Measurements from ENCODE around the gene MYO18A. TPM values are rescaled to one million over a fixed set of nuclear protein-coding genes. Genes with fewer than 3 reads are reported as not detected.
A peak's percentile ranks its signal among the peaks of the same experiment; 100 is the strongest.

The MYO18A gene
- total and polyA plus RNA-seq, 2 experiments from 2014 or later: 16.0 to 30.5 TPM

- peak overlapping the region; percentile 84 for H3K9ac ChIP-seq
- H3K9me2 ChIP-seq (ENCODE audit: insufficient read depth): no peaks in the 10 kb centered on the region
- H3K27me3 ChIP-seq (replicated peaks; ENCODE audit: insufficient read depth): no peaks in the 10 kb centered on the region
- H3K4me2 ChIP-seq (ENCODE audit: unreplicated experiment): peak overlapping the region; percentile 68
- peaks cover 40% of the 10 kb centered on the region for H3F3A ChIP-seq (ENCODE audit: insufficient read depth)
- WGBS, 2 experiments (ENCODE audit: low coverage in 1 of 2, low lambda C conversion rate in 2 of 2, missing lambda C conversion rate in 2 of 2): 10 to 14% methylated on average over 8 to 9 of the region's 9 CpGs
- H3K79me2 ChIP-seq (ENCODE audit: insufficient read depth): peaks cover 47% of the 10 kb centered on the region
- no peaks in the 10 kb centered on the region for H3K9me3 ChIP-seq (ENCODE audit: low read depth)
- peaks cover 41% of the 10 kb centered on the region for H3K4me1 ChIP-seq (ENCODE audit: insufficient read depth)
- no peaks in the 10 kb centered on the region for H3K36me3 ChIP-seq (ENCODE audit: low read depth)
- peak overlapping the region; percentile 33 for H2AFZ ChIP-seq
- TF ChIP-seq EZH2 (IDR thresholded peaks at IDR 0.05; ENCODE audit: insufficient read depth, poor library complexity, severe bottlenecking): no peak
- TF ChIP-seq EZH2phosphoT487 (IDR thresholded peaks at IDR 0.05; ENCODE audit: insufficient read depth, low read depth): no peak
- peak overlapping the region; percentile 33 for H3K4me3 ChIP-seq
- H3K27ac ChIP-seq: peak overlapping the region; percentile 97
- in situ Hi-C loops (cut with MboI): no loop called here
- DNase-seq: peak; percentile 97
- no peaks in the 10 kb centered on the region for H4K20me1 ChIP-seq (ENCODE audit: insufficient read depth)
Measured at GRCh38 chr17:29131814-29132682, 48.1 kb downstream of the MYO18A start.

GRCh38 chr17:29129731-29130130 is 50.5 kb downstream of the MYO18A start:
- no peak for TF ChIP-seq EZH2phosphoT487 (IDR thresholded peaks at IDR 0.05; ENCODE audit: insufficient read depth, low read depth)
- TF ChIP-seq EZH2 (IDR thresholded peaks at IDR 0.05; ENCODE audit: insufficient read depth, poor library complexity, severe bottlenecking): no peak
- Histone ChIP-seq H2AFZ (no peak overlapping the region), H4K20me1 (ENCODE audit: insufficient read depth) (no peaks in the 10 kb centered on the region), H3K27me3 (replicated peaks; ENCODE audit: insufficient read depth) (no peaks in the 10 kb centered on the region), H3K4me2 (ENCODE audit: unreplicated experiment) (no peak overlapping the region), H3K4me3 (no peak overlapping the region), H3K9me2 (ENCODE audit: insufficient read depth) (no peaks in the 10 kb centered on the region), H3K4me1 (ENCODE audit: insufficient read depth) (peaks cover 34% of the 10 kb centered on the region), H3K36me3 (ENCODE audit: low read depth) (no peaks in the 10 kb centered on the region), H3K9me3 (ENCODE audit: low read depth) (no peaks in the 10 kb centered on the region), H3K9ac (no peak overlapping the region), H3K79me2 (ENCODE audit: insufficient read depth) (peaks cover 43% of the 10 kb centered on the region), H3F3A (ENCODE audit: insufficient read depth) (peaks cover 34% of the 10 kb centered on the region), H3K27ac (no peak overlapping the region)
- DNase-seq: no peak
- WGBS, 2 experiments (ENCODE audit: low coverage in 1 of 2, low lambda C conversion rate in 2 of 2, missing lambda C conversion rate in 2 of 2): 96 to 100% methylated on average over 4 of the region's 4 CpGs
- in situ Hi-C loops (cut with MboI): no loop called here

GRCh38 chr17:29127840-29128239 is 52.4 kb downstream of the MYO18A start:
- no peak for TF ChIP-seq EZH2phosphoT487 (IDR thresholded peaks at IDR 0.05; ENCODE audit: insufficient read depth, low read depth)
- TF ChIP-seq EZH2 (IDR thresholded peaks at IDR 0.05; ENCODE audit: insufficient read depth, poor library complexity, severe bottlenecking): no peak
- Histone ChIP-seq H4K20me1 (ENCODE audit: insufficient read depth) (no peaks in the 10 kb centered on the region), H3K9me3 (ENCODE audit: low read depth) (no peaks in the 10 kb centered on the region), H2AFZ (no peak overlapping the region), H3K4me3 (no peak overlapping the region), H3K27ac (no peak overlapping the region), H3K9me2 (ENCODE audit: insufficient read depth) (no peaks in the 10 kb centered on the region), H3F3A (ENCODE audit: insufficient read depth) (peaks cover 20% of the 10 kb centered on the region), H3K9ac (no peak overlapping the region), H3K4me1 (ENCODE audit: insufficient read depth) (peaks cover 21% of the 10 kb centered on the region), H3K27me3 (replicated peaks; ENCODE audit: insufficient read depth) (no peaks in the 10 kb centered on the region), H3K36me3 (ENCODE audit: low read depth) (no peaks in the 10 kb centered on the region), H3K79me2 (ENCODE audit: insufficient read depth) (peaks cover 39% of the 10 kb centered on the region), H3K4me2 (ENCODE audit: unreplicated experiment) (no peak overlapping the region)
- in situ Hi-C loops (cut with MboI): no loop called here
- DNase-seq: no peak
- WGBS, 2 experiments (ENCODE audit: low coverage in 1 of 2, low lambda C conversion rate in 2 of 2, missing lambda C conversion rate in 2 of 2): 91 to 92% methylated on average over 10 of the region's 10 CpGs

- Histone ChIP-seq H3K79me2 (ENCODE audit: insufficient read depth) (peaks cover 39% of the 10 kb centered on the region), H3K4me1 (ENCODE audit: insufficient read depth) (peaks cover 7% of the 10 kb centered on the region), H3K9ac (no peak overlapping the region), H3F3A (ENCODE audit: insufficient read depth) (peaks cover 9% of the 10 kb centered on the region), H3K9me3 (ENCODE audit: low read depth) (no peaks in the 10 kb centered on the region), H2AFZ (no peak overlapping the region), H3K27me3 (replicated peaks; ENCODE audit: insufficient read depth) (no peaks in the 10 kb centered on the region), H3K36me3 (ENCODE audit: low read depth) (no peaks in the 10 kb centered on the region), H3K4me2 (ENCODE audit: unreplicated experiment) (no peak overlapping the region), H3K4me3 (no peak overlapping the region), H3K27ac (no peak overlapping the region), H3K9me2 (ENCODE audit: insufficient read depth) (no peaks in the 10 kb centered on the region), H4K20me1 (ENCODE audit: insufficient read depth) (no peaks in the 10 kb centered on the region)
- DNase-seq: no peak
- 80 to 82% methylated on average over 5 to 8 of the region's 8 CpGs for WGBS, 2 experiments (ENCODE audit: low coverage in 1 of 2, low lambda C conversion rate in 2 of 2, missing lambda C conversion rate in 2 of 2)
- no peak for TF ChIP-seq EZH2 (IDR thresholded peaks at IDR 0.05; ENCODE audit: insufficient read depth, poor library complexity, severe bottlenecking)
- TF ChIP-seq EZH2phosphoT487 (IDR thresholded peaks at IDR 0.05; ENCODE audit: insufficient read depth, low read depth): no peak
- in situ Hi-C loops (cut with MboI): no loop called here
Measured at GRCh38 chr17:29126268-29126930, 53.8 kb downstream of the MYO18A start.
